Thyroid gland (tissue), 4 donors: Measurements from ENCODE around the gene DOP1A.

Experiments
- CTCF ChIP-seq, 6 experiments: fragments of 200-600 bp in 3 of 6; fragments of 450-650 bp in 3 of 6; sonication (generic) in 3 of 6; IDR thresholded peaks; one replicate each; pipeline ENCODE4 v1.5.1; 2016 to 2019; ENCODE audit warnings: antibody characterized with exemption in 6 of 6, mild to moderate bottlenecking in 2 of 6, inconsistent platforms in 1 of 6, moderate library complexity in 1 of 6
- POLR2A ChIP-seq, 2 donors: fragments of 450-650 bp; IDR thresholded peaks; one replicate each; pipeline ENCODE4 v1.6.1; 2017; ENCODE audit warnings: antibody characterized with exemption in 2 of 2, mild to moderate bottlenecking in 2 of 2, moderate library complexity in 1 of 2

DNA sequence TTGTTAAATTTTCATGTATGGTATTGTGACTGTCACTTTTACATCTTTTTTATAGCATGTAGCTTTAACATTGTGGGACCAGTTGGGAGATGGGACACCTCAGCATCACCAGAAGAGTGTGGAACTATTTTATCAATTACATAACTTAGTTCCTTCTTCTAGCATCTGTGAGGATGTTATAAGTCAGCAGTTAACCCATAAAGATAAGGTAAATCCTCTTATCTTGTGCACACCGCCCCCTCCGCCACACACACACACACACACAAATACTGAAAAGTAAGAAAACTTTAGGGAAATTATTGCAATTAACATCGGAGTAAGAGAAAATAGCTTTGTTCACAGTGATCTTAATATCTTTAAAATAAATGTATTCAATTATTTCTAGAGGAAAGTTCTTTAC lies 64.7 kb downstream of the DOP1A start:
- TF ChIP-seq CTCF (IDR thresholded peaks at IDR 0.05) (no peak), POLR2A (IDR thresholded peaks at IDR 0.05) (no peak)
